ENCODE measurements around the gene CHIC2. TPM values are rescaled to one million over a fixed set of nuclear protein-coding genes. Genes with fewer than 3 reads are reported as not detected.

Gene CHIC2
- total RNA-seq, 2 experiments from 2014 or later, result 16.8 to 17.5 TPM

DNA sequence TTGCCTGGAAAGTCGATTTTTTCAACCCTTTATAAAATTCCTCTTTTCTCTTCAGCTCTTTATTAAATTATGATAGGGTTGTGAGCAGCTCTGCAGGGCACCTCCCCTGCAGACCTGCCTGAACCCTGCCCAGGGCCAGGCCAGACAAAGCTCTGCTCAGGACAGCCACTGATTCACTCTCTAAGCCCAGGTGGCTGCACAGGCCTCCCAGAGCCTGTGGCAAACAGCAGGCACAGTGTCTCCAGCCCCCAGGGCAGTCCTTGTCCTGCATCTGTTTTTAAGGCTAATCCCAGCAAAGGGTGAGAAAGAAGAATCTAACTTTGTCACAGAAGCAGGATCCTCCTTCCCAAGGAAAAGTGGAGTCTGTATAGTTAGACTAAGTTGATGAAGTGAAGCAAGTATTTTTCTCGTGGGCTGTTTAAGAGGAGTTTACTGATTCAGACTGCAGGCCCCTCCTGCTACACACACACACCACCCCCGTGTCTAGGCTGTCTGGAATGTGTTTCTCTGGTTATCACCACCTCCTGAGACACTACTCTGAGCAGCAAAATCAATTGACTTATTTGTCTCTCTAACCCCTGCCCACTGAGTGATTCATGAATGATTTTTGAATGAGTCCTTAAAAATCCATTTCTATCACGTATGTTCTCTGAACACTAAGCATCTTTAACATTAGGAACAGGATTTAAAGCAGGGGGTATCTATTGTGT lies 101.7 kb downstream of the CHIC2 start:
- TF ChIP-seq, protein P1, sequence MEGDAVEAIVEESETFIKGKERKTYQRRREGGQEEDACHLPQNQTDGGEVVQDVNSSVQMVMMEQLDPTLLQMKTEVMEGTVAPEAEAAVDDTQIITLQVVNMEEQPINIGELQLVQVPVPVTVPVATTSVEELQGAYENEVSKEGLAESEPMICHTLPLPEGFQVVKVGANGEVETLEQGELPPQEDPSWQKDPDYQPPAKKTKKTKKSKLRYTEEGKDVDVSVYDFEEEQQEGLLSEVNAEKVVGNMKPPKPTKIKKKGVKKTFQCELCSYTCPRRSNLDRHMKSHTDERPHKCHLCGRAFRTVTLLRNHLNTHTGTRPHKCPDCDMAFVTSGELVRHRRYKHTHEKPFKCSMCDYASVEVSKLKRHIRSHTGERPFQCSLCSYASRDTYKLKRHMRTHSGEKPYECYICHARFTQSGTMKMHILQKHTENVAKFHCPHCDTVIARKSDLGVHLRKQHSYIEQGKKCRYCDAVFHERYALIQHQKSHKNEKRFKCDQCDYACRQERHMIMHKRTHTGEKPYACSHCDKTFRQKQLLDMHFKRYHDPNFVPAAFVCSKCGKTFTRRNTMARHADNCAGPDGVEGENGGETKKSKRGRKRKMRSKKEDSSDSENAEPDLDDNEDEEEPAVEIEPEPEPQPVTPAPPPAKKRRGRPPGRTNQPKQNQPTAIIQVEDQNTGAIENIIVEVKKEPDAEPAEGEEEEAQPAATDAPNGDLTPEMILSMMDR (IDR thresholded peaks at IDR 0.05), result no peak
- DNase-seq (no peak), ATAC-seq (no peak)
- ChIA-PET CTCF (interaction anchor here (1.2 to 3.3 kb wide), 2 partner anchors 32 to 271 kb away, joined by 4 to 11 read pairs; no protein-coding TSS in a partner anchor), POLR2A (no interaction called here)
- no peaks in the 10 kb centered on the region for H3K27me3 Mint-ChIP-seq
- H3K27ac Mint-ChIP-seq, result no peak overlapping the region
- H3K4me3 Mint-ChIP-seq, result no peak overlapping the region
- no peaks in the 10 kb centered on the region for H3K36me3 Mint-ChIP-seq (ENCODE audit: low read depth)
- H3K9me3 Mint-ChIP-seq, result no peaks in the 10 kb centered on the region
- intact Hi-C loops (cut with micrococcal nuclease), result no loop called here
- H3K4me1 Mint-ChIP-seq (ENCODE audit: low read depth), result no peaks in the 10 kb centered on the region

DNA sequence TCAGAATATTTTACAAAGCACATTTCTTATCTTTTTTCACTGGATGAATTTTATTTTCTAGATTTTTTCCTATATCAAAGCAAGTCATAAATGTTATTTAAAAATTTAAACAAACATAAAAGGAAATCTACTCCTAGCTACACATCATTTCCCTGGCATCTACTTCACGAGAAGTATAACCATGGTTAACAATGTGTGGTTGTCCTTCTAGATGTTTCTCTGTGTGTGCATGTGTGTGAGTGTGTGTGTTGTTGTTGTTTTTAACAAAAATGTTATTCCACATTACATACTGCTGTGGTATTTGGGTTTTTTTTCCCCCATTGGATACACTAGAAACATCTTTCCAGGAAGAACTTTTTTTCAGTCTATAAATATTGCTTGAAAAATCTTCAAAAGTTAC lies 103.1 kb downstream of the CHIC2 start:
- Mint-ChIP-seq H3K36me3 (ENCODE audit: low read depth) (no peaks in the 10 kb centered on the region), H3K27ac (no peak overlapping the region)
- no peak for DNase-seq

DNA sequence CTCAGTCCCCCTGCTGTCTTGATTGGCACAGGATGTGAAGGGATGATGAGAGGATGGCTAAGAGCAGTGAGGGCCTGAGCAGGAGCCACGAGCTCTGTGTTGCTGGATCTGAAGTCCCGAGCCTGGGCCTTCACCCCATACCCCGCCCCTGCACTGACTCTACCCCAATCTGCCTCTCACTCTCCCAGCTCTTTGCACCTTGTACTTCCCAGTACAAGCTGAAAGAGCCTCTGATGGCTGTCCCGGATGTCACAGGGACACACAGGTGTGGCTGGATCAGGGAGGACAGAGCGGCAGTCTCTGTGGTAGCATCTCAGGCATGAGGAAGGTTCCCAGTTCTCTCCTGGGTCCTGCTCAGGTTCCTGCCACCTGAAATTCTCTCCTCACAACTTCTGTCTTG lies 103.6 kb downstream of the CHIC2 start:
- Mint-ChIP-seq H3K27me3 (no peaks in the 10 kb centered on the region), H3K9me3 (no peaks in the 10 kb centered on the region), H3K4me3 (no peak overlapping the region), H3K27ac (no peak overlapping the region), H3K36me3 (ENCODE audit: low read depth) (no peaks in the 10 kb centered on the region), H3K4me1 (ENCODE audit: low read depth) (no peaks in the 10 kb centered on the region)
- CTCF ChIA-PET, result interaction anchor here (3.3 kb wide), 1 partner anchor 273 kb away, joined by 11 read pairs; no protein-coding TSS in a partner anchor
- TF ChIP-seq, protein P1 (IDR thresholded peaks at IDR 0.05), result no peak
- DNase-seq, result no peak
- intact Hi-C loops (cut with micrococcal nuclease), result no loop called here
- POLR2A ChIA-PET, result no interaction called here
- no peak for ATAC-seq

More for the DNA sequence above, 103.1 kb downstream of the CHIC2 start:
- H3K4me1 Mint-ChIP-seq (ENCODE audit: low read depth), result no peaks in the 10 kb centered on the region
- ChIA-PET CTCF (interaction anchor here (3.3 kb wide), 1 partner anchor 273 kb away, joined by 11 read pairs; no protein-coding TSS in a partner anchor), POLR2A (no interaction called here)
- TF ChIP-seq, protein P1 (IDR thresholded peaks at IDR 0.05), result no peak
- no peaks in the 10 kb centered on the region for H3K27me3 Mint-ChIP-seq
- no peak for ATAC-seq
- no peak overlapping the region for H3K4me3 Mint-ChIP-seq
- no peaks in the 10 kb centered on the region for H3K9me3 Mint-ChIP-seq
- intact Hi-C loops (cut with micrococcal nuclease), result no loop called here

Other genes starting within 250 kb of the CHIC2 start
- not detected for gene GSX2, start 35.6 kb upstream of the CHIC2 start, total RNA-seq
- gene PDGFRA, start 164.7 kb upstream of the CHIC2 start, total RNA-seq, result not detected